ENCODE measurements around the gene FAM236A. TPM values are rescaled to one million over a fixed set of nuclear protein-coding genes. Genes with fewer than 3 reads are reported as not detected.
"Not testable (repeated sequence)": the region's sequence is repeated elsewhere in the genome, so short reads cannot be mapped to it uniquely, and the experiment has no call there.

FAM236A gene
- polyA plus RNA-seq (2012; ENCODE audit: missing spikeins) = not detected

- not testable (repeated sequence) for DNase-seq (ENCODE audit: insufficient read length); FAIRE-seq
Measured at GRCh38 chrX:72937906-72938305, at the start of gene FAM236A. Gene FAM236A, plus strand, starts transcription at chrX:72938206. Its CDS starts 57 bp downstream, at chrX:72938263.

DNA sequence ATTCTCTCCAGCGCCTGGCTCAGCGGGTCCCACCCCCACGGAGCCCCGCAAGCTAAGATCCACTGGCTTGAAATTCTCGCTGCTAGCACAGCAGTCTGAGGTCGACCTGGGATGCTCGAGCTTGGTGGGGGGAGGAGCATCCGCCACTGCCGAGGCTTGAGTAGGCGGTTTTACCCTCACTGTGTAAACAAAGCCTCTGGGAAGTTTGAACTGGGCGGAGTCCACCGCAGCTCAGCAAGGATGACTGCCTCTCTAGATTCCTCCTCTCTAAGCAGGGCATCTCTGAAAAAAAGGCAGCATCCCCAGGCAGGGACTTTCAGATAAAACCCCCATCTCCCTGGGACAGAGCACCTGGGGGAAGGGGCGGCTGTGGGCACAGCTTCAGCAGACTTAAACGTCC, 48.3 kb upstream of the FAM236A start:
- FAIRE-seq = not testable (repeated sequence)

DNA sequence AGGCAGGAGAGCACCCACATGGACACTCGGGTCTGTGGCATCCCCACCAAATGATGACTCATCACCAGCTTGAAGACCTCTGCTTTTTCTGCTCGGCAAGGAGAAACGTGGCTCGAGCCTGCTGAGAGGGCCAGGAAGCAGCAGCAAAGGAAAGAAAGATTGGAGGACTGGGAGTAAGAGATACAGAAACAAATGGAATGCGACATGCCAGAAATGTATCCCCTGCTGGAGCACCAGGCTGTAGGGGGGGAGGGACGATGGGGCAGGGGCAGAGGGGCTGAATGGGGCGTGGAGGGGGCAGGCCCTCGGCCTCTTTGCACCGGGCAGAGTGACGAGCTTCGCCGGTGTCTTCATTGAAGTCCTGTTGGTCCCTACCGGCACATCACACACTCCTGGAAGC, 25.7 kb upstream of the FAM236A start, which contains the start of gene FAM236C:
Gene FAM236C, plus strand, starts transcription at position 301 of the 400 bp plus-strand sequence. CDS start 100 bp downstream, outside the sequence.
- not testable (repeated sequence) for DNase-seq (ENCODE audit: insufficient read length); FAIRE-seq

More for the DNA sequence above, 48.3 kb upstream of the FAM236A start:
- not testable (repeated sequence) for DNase-seq (ENCODE audit: insufficient read length)

DNA sequence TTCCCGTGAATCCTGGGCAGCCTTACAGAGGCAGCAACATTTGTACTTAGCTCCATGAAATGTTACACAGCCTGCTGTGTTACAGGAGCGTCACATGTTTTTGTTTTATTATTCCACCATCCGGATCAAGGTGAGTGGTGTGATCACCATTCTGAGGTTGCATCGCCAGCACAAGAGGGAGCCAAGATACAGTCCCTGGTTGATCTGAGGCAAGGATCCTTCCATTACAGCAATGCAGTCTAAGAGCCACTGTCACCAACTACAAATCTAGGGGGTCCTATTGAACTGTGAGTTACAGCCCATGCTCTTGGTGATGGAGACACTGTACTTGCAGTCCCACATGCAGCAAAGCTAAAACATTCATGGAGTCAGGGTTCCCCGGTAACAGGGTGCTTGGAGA, 21.9 kb upstream of the FAM236A start:
- not testable (repeated sequence) for DNase-seq (ENCODE audit: insufficient read length); FAIRE-seq

GRCh38 chrX:72932283-72932682, 5.7 kb upstream of the FAM236A start:
- FAIRE-seq; DNase-seq (ENCODE audit: insufficient read length): not testable (repeated sequence)

- peak; percentile 42 for FAIRE-seq
- not testable (repeated sequence) for DNase-seq (ENCODE audit: insufficient read length)
Measured at GRCh38 chrX:72936455-72936854, 1.6 kb upstream of the FAM236A start.

GRCh38 chrX:72936882-72937455, 1.0 kb upstream of the FAM236A start:
- not testable (repeated sequence) for FAIRE-seq; DNase-seq (ENCODE audit: insufficient read length)

- DNase-seq (ENCODE audit: insufficient read length); FAIRE-seq: not testable (repeated sequence)
Measured at GRCh38 chrX:72942272-72942671, 4.3 kb downstream of the FAM236A start.

DNA sequence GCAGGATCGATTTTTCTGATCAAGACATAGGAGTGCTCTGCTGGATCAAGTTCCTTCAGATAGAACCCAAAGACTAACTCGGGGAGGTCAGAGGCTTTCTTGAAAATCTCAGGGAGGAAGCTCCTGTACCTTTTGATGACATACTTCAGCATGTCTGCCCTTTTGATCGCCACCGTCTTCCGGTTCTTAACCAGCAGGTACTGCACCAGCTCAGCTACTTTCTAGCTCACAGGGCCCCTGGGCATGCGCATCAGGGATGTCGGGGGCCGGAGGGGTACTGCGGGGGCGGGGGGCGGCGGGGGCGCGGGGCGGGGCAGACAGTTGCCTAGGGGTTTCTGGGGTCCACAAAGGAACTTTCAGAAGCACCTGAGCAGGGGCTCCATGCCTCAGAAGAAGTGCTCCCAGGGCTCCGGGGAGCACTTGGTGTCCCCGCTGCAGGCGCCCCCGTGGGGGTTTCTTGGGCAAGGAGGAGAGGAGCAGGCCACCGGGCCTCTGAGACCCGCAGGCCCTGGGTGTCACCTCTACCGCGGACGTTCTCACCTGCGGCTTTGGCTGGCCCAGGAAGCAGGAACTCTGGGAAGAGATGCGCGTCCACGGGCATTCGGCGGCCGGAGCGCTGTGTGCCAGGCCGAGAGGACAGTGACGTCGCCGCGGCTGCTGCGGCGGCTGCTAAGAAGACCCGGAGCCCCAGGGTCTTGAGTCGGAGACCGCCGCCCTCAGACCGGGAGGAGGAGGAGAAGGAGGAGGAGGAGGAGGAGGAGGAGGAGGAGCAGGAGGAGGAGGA, 5.2 kb downstream of the FAM236A start:
- not testable (repeated sequence) for FAIRE-seq; DNase-seq (ENCODE audit: insufficient read length)

- peak; percentile 27 for FAIRE-seq
- DNase-seq (ENCODE audit: insufficient read length) = not testable (repeated sequence)
Measured at GRCh38 chrX:72943819-72944169, 5.8 kb downstream of the FAM236A start, which contains the start of gene DMRTC1. Gene DMRTC1, minus strand, starts transcription at chrX:72943837. Its CDS starts 68,143 bp downstream, at chrX:72875694.

DNA sequence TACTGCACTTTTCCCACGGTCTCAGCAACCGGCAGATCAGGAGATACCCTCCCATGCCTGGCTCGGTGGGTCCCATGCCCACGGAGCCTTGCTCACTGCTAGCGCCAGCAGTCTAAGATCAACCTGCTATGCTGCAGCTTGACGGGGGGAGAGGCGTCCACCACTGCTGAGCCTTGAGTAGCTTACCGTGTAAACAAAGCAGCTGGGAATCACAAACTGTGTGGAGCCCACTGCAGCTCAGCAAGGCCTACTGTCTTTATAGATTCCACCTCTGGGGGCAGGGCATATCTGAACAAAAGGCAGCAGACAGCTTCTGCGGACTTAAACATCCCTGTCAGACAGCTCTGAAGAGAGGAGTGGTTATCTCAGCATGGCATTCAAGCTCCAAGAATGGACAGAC, 22.0 kb downstream of the FAM236A start:
- not testable (repeated sequence) for DNase-seq (ENCODE audit: insufficient read length); FAIRE-seq

DNA sequence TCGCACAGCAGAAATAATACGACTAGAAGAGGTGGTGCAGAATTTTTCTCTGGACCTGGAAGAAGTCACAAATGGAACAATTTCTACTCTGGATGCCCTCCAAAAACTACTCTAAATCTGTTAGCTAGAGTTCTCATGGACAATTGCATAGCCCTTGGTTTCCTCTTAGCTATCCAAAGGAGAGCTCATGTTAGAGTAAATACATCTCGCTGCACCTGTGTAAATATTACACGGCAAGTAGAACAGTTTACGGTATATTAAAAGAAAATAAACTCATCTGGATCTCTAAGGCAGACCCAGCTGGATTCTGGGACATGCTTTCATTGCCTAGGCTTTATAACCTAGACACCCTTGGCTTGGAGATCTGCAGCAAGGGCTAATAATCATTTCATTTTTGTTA, 33.9 kb downstream of the FAM236A start:
- not testable (repeated sequence) for FAIRE-seq

DNA sequence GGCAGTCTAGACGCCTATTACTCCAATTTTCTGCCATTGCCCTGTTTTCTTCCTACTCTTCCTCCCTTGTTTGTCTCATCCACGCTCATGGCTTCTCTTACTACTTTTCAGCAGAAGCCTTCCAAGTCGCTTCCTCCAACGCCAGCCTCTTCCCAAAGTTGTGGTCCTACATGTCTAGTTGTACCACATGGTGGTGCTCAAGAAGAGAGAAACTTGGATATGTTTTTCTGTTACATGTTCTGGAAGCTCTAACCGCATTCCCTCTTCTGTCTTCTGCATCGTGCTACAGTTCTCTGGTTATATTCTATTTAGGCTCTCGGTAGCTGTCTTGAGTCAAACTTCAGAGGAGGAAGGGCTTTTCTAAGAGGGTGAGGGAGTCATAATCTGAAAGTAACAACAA, 36.9 kb downstream of the FAM236A start:
- not testable (repeated sequence) for FAIRE-seq; DNase-seq (ENCODE audit: insufficient read length)

More for the DNA sequence above, 33.9 kb downstream of the FAM236A start:
- DNase-seq (ENCODE audit: insufficient read length) = not testable (repeated sequence)

GRCh38 chrX:72980894-72981469, 43.0 kb downstream of the FAM236A start:
- not testable (repeated sequence) for DNase-seq (ENCODE audit: insufficient read length); FAIRE-seq
